Measurements from ENCODE around the gene APP.
"Not testable (repeated sequence)": the region's sequence is repeated elsewhere in the genome, so short reads cannot be mapped to it uniquely, and the experiment has no call there.

Gene APP

GRCh38 chr21:25929856-25930520 is 240.6 kb downstream of the APP start:
- TF ChIP-seq CTCF (IDR thresholded peaks at IDR 0.05; ENCODE audit: low read depth, low read length), result peak; percentile 12
- no peak overlapping the region for H3K4me3 ChIP-seq (replicated peaks in 1 of 2; ENCODE audit: low read depth in 2 of 2, low read length in 2 of 2)
- peak; percentile 46 to 74 for DNase-seq (ENCODE audit: low read depth in 2 of 2)

DNA sequence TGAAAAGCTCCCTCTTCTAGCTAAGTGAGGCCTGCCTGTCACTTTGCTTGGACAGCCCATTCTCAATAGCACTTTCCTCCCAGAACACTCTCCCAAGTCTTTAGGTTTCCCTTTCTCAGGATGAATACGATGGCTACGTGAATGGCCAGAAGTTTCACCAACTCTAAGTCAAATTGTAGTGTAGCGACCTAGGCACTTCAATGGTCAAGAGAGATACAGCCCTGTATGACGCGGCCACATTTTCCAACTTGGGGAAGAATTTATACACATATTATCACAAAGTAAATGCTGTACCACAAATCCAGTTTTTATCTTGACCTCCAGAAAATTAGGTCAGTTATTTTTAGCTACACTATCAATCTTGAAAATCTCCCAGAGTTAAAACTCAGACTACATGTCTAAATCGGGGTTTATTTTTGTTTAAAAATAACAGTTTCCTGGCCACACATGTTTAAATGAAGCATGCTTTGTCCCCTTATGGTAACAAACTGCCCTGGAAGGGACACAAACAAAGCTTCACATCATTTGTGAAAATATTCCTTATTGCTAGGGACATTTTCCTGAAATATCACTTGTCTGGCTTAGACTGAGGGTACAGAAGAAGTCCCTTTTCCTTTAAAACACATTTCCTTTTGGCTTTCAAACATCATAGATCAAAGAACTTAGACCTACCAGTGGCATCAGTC is 243.2 kb downstream of the APP start:
- DNase-seq (ENCODE audit: low read depth in 2 of 2), result no peak
- no peak overlapping the region for H3K4me3 ChIP-seq (replicated peaks in 1 of 2; ENCODE audit: low read depth in 2 of 2, low read length in 2 of 2)
- TF ChIP-seq CTCF (IDR thresholded peaks at IDR 0.05; ENCODE audit: low read depth, low read length), result no peak

DNA sequence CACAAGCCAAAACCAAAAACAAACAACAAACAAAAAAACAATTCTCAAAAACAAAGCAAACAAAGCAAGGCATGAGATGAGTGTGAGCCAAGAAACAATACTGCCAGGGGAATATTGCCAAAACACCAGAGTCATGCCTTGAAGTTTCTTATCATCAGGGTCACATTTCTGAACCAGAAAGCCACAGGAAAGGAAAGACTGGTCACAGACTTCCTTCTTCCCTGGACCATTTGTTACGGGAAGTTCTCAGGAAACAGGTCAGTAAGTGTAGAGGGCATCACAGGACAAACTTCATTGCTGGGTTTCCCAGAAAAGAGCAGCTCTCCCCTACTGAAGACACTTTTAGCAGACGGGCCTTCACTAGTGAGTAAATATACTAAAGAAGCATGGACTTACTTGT is 244.6 kb downstream of the APP start:
- no peak overlapping the region for H3K4me3 ChIP-seq (replicated peaks in 1 of 2; ENCODE audit: low read depth in 2 of 2, low read length in 2 of 2)
- no peak for TF ChIP-seq CTCF (IDR thresholded peaks at IDR 0.05; ENCODE audit: low read depth, low read length)

GRCh38 chr21:25925064-25925800 is 245.3 kb downstream of the APP start:
- no peak overlapping the region for H3K4me3 ChIP-seq (replicated peaks in 1 of 2; ENCODE audit: low read depth in 2 of 2, low read length in 2 of 2)
- TF ChIP-seq CTCF (IDR thresholded peaks at IDR 0.05; ENCODE audit: low read depth, low read length), result no peak
- no peak for DNase-seq (ENCODE audit: low read depth in 2 of 2)

More for the DNA sequence above, 244.6 kb downstream of the APP start:
- DNase-seq (ENCODE audit: low read depth in 2 of 2), result peak; percentile 60 to 84

- not testable (repeated sequence) for DNase-seq (ENCODE audit: low read depth in 2 of 2); H3K4me3 ChIP-seq (replicated peaks in 1 of 2; ENCODE audit: low read depth in 2 of 2, low read length in 2 of 2)
Observed at GRCh38 chr21:25918152-25918551, 252.4 kb downstream of the APP start.

DNA sequence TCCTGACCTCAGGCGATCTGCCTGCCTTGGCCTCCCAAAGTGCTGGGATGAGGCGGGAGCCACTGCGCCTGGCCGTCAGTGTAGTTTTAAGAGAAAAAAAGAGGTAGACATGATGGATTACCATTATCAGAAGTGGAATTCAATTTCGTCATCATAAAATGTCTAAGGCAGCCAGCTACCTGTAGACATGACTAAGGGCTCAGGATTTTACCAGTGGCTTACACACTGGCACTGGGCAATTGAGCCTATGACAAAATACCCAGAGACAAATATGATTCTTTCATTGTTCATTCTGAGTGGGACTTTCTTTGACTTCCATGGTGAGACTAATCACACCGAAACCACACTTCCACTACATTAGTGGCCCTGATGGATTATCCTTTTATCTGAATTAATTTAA is 254.3 kb downstream of the APP start:
- H3K4me3 ChIP-seq (replicated peaks in 1 of 2; ENCODE audit: low read depth in 2 of 2, low read length in 2 of 2), result no peak overlapping the region
- no peak for TF ChIP-seq CTCF (IDR thresholded peaks at IDR 0.05; ENCODE audit: low read depth, low read length)
- DNase-seq (ENCODE audit: low read depth in 2 of 2), result no peak

DNA sequence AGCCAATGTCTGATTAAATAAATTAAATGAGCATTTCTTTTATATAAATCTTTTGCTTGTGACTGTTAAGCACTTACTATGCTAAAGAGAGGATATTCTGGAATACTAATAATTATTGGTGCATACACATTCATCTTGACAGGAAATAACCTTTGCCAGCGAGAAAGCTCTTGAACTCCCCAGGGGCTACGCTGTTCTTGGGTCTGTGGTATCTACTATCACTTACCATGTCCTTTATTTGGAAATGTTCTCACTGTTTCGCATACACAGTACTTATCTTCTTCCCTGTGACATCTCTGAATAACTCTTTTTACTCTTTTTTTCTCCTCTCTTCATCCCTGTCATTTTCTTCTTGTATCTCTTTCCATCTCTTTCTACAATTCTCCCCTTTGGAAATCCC is 257.1 kb downstream of the APP start:
- no peak for DNase-seq (ENCODE audit: low read depth in 2 of 2)
- H3K4me3 ChIP-seq (replicated peaks in 1 of 2; ENCODE audit: low read depth in 2 of 2, low read length in 2 of 2), result no peak overlapping the region
- TF ChIP-seq CTCF (IDR thresholded peaks at IDR 0.05; ENCODE audit: low read depth, low read length), result no peak

Measured in cardiac fibroblast (primary cell).